GM12878 (cell line): ENCODE data around the gene SMPD1. TPM values are rescaled to one million over a fixed set of nuclear protein-coding genes. Genes with fewer than 3 reads are reported as not detected.

Experiments
- BMI1 ChIP-seq: fragments of 450-650 bp; IDR thresholded peaks from 2 replicates; pipeline ENCODE4 v1.6.1; 2016; ENCODE audit warnings: mild to moderate bottlenecking, moderate library complexity, borderline replicate concordance
- CHD2 ChIP-seq: IDR thresholded peaks from 2 replicates; pipeline ENCODE4 v1.6.1; 2011; ENCODE audit warnings: low read depth, low read length, improper control_type of control experiment, borderline replicate concordance
- CREM ChIP-seq: IDR thresholded peaks from 2 replicates; pipeline ENCODE4 v1.6.1; 2014; ENCODE audit warnings: antibody characterized with exemption, low read depth
- HCFC1 ChIP-seq: fragments of 150-350 bp; IDR thresholded peaks from 2 replicates; pipeline ENCODE4 v1.6.1; 2014; ENCODE audit warnings: low read length
- MEF2A ChIP-seq: IDR thresholded peaks from 2 replicates; pipeline ENCODE4 v1.6.1; 2011; ENCODE audit warnings: low read depth, mild to moderate bottlenecking, low read length, moderate library complexity; ENCODE audit not compliant: insufficient read depth
- PAX5 ChIP-seq: IDR thresholded peaks from 2 replicates; pipeline ENCODE4 v1.6.1; 2011; ENCODE audit warnings: low read depth, low read length, borderline replicate concordance
- RUNX3 ChIP-seq: IDR thresholded peaks from 2 replicates; pipeline ENCODE4 v1.6.1; 2012; ENCODE audit warnings: low read length, inconsistent platforms
- SREBF1 ChIP-seq: IDR thresholded peaks from 2 replicates; pipeline ENCODE4 v1.6.1; 2012; ENCODE audit warnings: mild to moderate bottlenecking, low read length
- STAT3 ChIP-seq: IDR thresholded peaks from 2 replicates; pipeline ENCODE4 v1.6.1; 2011; ENCODE audit warnings: low read depth, low read length, improper control_type of control experiment
- TCF12 ChIP-seq: IDR thresholded peaks from 2 replicates; pipeline ENCODE4 v1.6.1; 2011; ENCODE audit warnings: low read depth, mild to moderate bottlenecking, low read length
- TCF3 ChIP-seq: IDR thresholded peaks from 2 replicates; pipeline ENCODE4 v1.6.1; 2012; ENCODE audit warnings: low read depth, mild to moderate bottlenecking, low read length, borderline replicate concordance; ENCODE audit not compliant: insufficient read depth
- YY1 ChIP-seq: IDR thresholded peaks from 2 replicates; pipeline ENCODE4 v1.6.1; 2011; ENCODE audit warnings: low read depth, mild to moderate bottlenecking, low read length
- polyA plus RNA-seq, 11 experiments: library from polyadenylated mRNA; depleted of rRNA in 4 of 11; unstranded in 6 of 11; stranded (reverse) in 5 of 11; fragments of >200 nt; fragmentation: Nextera tagmentation in 4 of 11; fragmentation: Illumina TruSeq in 1 of 11; extraction: Ambion mirVana in 4 of 11; extraction: Trizol in 1 of 11; gene quantifications; 1 replicate in 1 of 11; 2 replicates in 10 of 11; pipeline versions ENCODE4 v1.2.1 to v1.2.3, GENCODE V29; 2011 to 2016; ENCODE audit warnings: inconsistent platforms in 2 of 11, missing spikeins in 2 of 11, low read depth in 1 of 11
- total RNA-seq, 4 experiments: library from RNA; depleted of rRNA in 3 of 4; stranded (reverse); fragments of >200 nt in 3 of 4; fragmentation: Illumina TruSeq in 1 of 4; extraction: Trizol in 1 of 4; gene quantifications; 2 replicates each; pipeline versions ENCODE4 v1.2.1 to v1.2.3, GENCODE V29; 2013 to 2021
- TF ChIP-seq, protein P1 (sequence below): fragments of 450-650 bp; formaldehyde crosslinking; IDR thresholded peaks from 2 replicates; pipeline ENCODE4 v1.5.0; 2022; ENCODE audit warnings: mild to moderate bottlenecking, missing genetic modification characterization
- TF ChIP-seq, protein P2 (sequence below): IDR thresholded peaks from 2 replicates; pipeline ENCODE4 v1.6.1; 2012; ENCODE audit warnings: low read depth, low read length, improper control_type of control experiment
- TF ChIP-seq, protein P3 (sequence below): IDR thresholded peaks from 2 replicates; pipeline ENCODE4 v1.6.1; 2012; ENCODE audit warnings: mild to moderate bottlenecking, low read depth, low read length
- TF ChIP-seq, protein P4 (sequence below): fragments of 450-650 bp; IDR thresholded peaks from 2 replicates; pipeline ENCODE4 v1.6.1; 2018; ENCODE audit warnings: borderline replicate concordance, mild to moderate bottlenecking; ENCODE audit not compliant: partially characterized antibody

SMPD1 gene
- total and polyA plus RNA-seq, 10 of the 15 experiments (the other 5 are each of a cell fraction or from before 2014, with no cell fraction given) = 1.4 to 13.7 (median 6.2) TPM

DNA sequence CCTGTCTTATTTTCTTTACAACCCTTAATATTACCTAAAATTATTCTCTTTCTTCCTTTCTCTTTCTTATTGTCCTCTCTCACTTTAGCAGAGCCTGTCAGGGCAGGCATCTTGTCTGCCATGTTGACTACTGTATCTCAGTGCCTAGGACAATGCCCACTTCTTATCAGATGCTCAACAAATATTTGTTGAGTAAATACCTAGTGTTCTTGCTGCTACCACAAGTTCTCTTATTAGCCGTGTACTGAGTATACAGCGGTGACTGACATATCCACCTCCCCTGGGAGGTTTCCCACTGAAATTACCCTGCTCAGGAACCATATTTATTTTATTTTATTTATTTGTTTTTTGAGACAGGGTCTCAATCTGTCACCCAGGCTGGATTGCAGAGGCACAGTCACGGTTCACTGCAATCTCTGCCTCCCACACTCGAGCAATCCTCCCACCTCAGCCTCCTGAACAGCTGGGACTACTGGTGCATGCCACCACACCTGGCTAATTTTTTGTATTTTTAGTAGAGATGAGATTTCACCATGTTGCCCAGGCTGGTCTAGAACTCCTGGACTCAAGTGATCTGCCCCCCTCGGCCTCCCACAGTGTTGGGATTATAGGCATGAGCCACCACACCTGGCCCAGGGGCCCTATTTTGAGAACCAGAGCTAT, 43.9 kb downstream of the SMPD1 start (continued):
- TF ChIP-seq, protein P1, sequence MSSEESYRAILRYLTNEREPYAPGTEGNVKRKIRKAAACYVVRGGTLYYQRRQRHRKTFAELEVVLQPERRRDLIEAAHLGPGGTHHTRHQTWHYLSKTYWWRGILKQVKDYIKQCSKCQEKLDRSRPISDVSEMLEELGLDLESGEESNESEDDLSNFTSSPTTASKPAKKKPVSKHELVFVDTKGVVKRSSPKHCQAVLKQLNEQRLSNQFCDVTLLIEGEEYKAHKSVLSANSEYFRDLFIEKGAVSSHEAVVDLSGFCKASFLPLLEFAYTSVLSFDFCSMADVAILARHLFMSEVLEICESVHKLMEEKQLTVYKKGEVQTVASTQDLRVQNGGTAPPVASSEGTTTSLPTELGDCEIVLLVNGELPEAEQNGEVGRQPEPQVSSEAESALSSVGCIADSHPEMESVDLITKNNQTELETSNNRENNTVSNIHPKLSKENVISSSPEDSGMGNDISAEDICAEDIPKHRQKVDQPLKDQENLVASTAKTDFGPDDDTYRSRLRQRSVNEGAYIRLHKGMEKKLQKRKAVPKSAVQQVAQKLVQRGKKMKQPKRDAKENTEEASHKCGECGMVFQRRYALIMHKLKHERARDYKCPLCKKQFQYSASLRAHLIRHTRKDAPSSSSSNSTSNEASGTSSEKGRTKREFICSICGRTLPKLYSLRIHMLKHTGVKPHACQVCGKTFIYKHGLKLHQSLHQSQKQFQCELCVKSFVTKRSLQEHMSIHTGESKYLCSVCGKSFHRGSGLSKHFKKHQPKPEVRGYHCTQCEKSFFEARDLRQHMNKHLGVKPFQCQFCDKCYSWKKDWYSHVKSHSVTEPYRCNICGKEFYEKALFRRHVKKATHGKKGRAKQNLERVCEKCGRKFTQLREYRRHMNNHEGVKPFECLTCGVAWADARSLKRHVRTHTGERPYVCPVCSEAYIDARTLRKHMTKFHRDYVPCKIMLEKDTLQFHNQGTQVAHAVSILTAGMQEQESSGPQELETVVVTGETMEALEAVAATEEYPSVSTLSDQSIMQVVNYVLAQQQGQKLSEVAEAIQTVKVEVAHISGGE (CRISPR knock-in tag) = no peak
- no peak for TF ChIP-seq YY1
- TF ChIP-seq CREM = no peak
- TF ChIP-seq TCF12 = peak; percentile 78
- no peak for TF ChIP-seq STAT3
- TF ChIP-seq HCFC1 = no peak
- peak; percentile 83; the same call in 1 of the 2 replicates for TF ChIP-seq PAX5
- peak; percentile 62 for TF ChIP-seq RUNX3
- TF ChIP-seq, protein P2, sequence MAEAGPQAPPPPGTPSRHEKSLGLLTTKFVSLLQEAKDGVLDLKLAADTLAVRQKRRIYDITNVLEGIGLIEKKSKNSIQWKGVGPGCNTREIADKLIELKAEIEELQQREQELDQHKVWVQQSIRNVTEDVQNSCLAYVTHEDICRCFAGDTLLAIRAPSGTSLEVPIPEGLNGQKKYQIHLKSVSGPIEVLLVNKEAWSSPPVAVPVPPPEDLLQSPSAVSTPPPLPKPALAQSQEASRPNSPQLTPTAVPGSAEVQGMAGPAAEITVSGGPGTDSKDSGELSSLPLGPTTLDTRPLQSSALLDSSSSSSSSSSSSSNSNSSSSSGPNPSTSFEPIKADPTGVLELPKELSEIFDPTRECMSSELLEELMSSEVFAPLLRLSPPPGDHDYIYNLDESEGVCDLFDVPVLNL = no peak
- TF ChIP-seq BMI1 = no peak
- no peak for TF ChIP-seq MEF2A
- TF ChIP-seq, protein P3, sequence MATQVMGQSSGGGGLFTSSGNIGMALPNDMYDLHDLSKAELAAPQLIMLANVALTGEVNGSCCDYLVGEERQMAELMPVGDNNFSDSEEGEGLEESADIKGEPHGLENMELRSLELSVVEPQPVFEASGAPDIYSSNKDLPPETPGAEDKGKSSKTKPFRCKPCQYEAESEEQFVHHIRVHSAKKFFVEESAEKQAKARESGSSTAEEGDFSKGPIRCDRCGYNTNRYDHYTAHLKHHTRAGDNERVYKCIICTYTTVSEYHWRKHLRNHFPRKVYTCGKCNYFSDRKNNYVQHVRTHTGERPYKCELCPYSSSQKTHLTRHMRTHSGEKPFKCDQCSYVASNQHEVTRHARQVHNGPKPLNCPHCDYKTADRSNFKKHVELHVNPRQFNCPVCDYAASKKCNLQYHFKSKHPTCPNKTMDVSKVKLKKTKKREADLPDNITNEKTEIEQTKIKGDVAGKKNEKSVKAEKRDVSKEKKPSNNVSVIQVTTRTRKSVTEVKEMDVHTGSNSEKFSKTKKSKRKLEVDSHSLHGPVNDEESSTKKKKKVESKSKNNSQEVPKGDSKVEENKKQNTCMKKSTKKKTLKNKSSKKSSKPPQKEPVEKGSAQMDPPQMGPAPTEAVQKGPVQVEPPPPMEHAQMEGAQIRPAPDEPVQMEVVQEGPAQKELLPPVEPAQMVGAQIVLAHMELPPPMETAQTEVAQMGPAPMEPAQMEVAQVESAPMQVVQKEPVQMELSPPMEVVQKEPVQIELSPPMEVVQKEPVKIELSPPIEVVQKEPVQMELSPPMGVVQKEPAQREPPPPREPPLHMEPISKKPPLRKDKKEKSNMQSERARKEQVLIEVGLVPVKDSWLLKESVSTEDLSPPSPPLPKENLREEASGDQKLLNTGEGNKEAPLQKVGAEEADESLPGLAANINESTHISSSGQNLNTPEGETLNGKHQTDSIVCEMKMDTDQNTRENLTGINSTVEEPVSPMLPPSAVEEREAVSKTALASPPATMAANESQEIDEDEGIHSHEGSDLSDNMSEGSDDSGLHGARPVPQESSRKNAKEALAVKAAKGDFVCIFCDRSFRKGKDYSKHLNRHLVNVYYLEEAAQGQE = no peak
- no peak for TF ChIP-seq SREBF1
- TF ChIP-seq TCF3 = 0 out of 2 replicates have a peak, but pooled peaks have one; percentile 63
- TF ChIP-seq, protein P4, sequence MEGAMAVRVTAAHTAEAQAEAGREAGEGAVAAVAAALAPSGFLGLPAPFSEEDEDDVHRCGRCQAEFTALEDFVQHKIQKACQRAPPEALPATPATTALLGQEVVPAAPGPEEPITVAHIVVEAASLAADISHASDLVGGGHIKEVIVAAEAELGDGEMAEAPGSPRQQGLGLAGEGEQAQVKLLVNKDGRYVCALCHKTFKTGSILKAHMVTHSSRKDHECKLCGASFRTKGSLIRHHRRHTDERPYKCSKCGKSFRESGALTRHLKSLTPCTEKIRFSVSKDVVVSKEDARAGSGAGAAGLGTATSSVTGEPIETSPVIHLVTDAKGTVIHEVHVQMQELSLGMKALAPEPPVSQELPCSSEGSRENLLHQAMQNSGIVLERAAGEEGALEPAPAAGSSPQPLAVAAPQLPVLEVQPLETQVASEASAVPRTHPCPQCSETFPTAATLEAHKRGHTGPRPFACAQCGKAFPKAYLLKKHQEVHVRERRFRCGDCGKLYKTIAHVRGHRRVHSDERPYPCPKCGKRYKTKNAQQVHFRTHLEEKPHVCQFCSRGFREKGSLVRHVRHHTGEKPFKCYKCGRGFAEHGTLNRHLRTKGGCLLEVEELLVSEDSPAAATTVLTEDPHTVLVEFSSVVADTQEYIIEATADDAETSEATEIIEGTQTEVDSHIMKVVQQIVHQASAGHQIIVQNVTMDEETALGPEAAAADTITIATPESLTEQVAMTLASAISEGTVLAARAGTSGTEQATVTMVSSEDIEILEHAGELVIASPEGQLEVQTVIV = no peak
- no peak for TF ChIP-seq CHD2
